Osteoblast (primary cell): Measurements from ENCODE around the gene VSIG10L2. TPM values are rescaled to one million over a fixed set of nuclear protein-coding genes. Genes with fewer than 3 reads are reported as not detected.

Experiments
- DNase-seq: peaks from one replicate; pipeline ENCODE4 v3.0.0; 2011; ENCODE audit warnings: low spot score, mixed read lengths; ENCODE audit not compliant: insufficient read length; ENCODE audit errors: missing footprints
- H2AFZ ChIP-seq: 2 replicates; pipeline ENCODE4 v1.6.0; 2011; ENCODE audit warnings: mild to moderate bottlenecking, low read length
- H3K27ac ChIP-seq: 2 replicates; pipeline ENCODE4 v1.5.1; 2011; ENCODE audit warnings: mild to moderate bottlenecking, low read depth, low read length, moderate library complexity
- H3K27me3 ChIP-seq: 2 replicates; pipeline ENCODE4 v1.6.0; 2012; ENCODE audit warnings: mild to moderate bottlenecking, control low read depth, inconsistent platforms, low read length, moderate library complexity; ENCODE audit not compliant: insufficient read depth
- H3K36me3 ChIP-seq: 2 replicates; pipeline ENCODE4 v1.5.1; 2011; ENCODE audit warnings: mild to moderate bottlenecking, low read length, control low read depth, moderate library complexity; ENCODE audit not compliant: insufficient read depth
- H3K4me1 ChIP-seq: 2 replicates; pipeline ENCODE4 v1.5.1; 2011; ENCODE audit warnings: mild to moderate bottlenecking, low read length, control low read depth, moderate library complexity; ENCODE audit not compliant: insufficient read depth
- H3K4me2 ChIP-seq: 2 replicates; pipeline ENCODE4 v1.6.0; 2011; ENCODE audit warnings: mild to moderate bottlenecking, low read length; ENCODE audit not compliant: insufficient read depth
- H3K4me3 ChIP-seq: fragments of 200-600 bp; sonication (generic); 3 replicates; pipeline ENCODE4 v1.5.1; 2012; ENCODE audit warnings: mild to moderate bottlenecking, low read length, inconsistent platforms; ENCODE audit not compliant: insufficient read depth
- H3K79me2 ChIP-seq: 2 replicates; pipeline ENCODE4 v1.6.0; 2012; ENCODE audit warnings: mild to moderate bottlenecking, low read length, control low read depth, inconsistent platforms; ENCODE audit not compliant: insufficient read depth
- H3K9me3 ChIP-seq: 2 replicates; pipeline ENCODE4 v1.5.1; 2011; ENCODE audit warnings: low read depth, low read length, control low read depth
- H4K20me1 ChIP-seq: 2 replicates; pipeline ENCODE4 v1.6.0; 2012; ENCODE audit warnings: mild to moderate bottlenecking, low read length, control low read depth; ENCODE audit not compliant: insufficient read depth
- CTCF ChIP-seq: IDR thresholded peaks from 2 replicates; pipeline ENCODE4 v1.5.1; 2011; ENCODE audit warnings: mild to moderate bottlenecking, low read depth, low read length, moderate library complexity; ENCODE audit errors: extremely low read depth
- total RNA-seq: library from RNA; depleted of rRNA; stranded (reverse); fragments of >200 nt; gene quantifications from 2 replicates; pipeline ENCODE4 v1.2.3, GENCODE V29; 2012

The VSIG10L2 gene
- total RNA-seq, 1 donor: not detected

DNA sequence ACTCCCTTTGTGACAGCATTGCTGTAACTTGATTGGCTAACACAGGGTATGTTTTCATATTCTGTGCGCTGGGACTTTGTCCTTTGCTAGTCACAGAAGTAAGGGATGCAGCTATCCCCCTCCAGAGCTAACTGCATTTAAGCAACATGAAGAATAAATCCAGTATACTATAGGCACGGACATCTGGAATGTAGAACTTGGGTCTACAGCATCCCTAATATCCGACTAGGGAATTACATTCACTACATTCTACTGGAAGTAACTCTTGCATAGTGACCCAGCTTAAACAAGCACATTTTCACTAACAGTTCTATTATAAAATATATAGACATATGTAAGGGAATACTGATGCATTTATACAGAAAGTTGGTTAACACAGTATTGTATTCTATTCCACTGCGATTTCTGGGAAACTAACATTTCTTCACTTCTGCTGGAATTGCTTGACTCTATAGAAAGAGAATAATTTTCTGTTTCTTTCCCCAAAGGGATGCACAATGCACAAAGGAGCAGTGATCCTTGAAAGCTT, 13.1 kb downstream of the VSIG10L2 start:
- no peaks in the 10 kb centered on the region for H3K4me1 ChIP-seq
- H3K27ac ChIP-seq: no peak overlapping the region
- no peaks in the 10 kb centered on the region for H3K79me2 ChIP-seq
- DNase-seq: no peak
- no peaks in the 10 kb centered on the region for H4K20me1 ChIP-seq
- no peak overlapping the region for H3K4me2 ChIP-seq
- no peak overlapping the region for H3K4me3 ChIP-seq
- H2AFZ ChIP-seq: no peak overlapping the region
- H3K9me3 ChIP-seq: no peaks in the 10 kb centered on the region
- no peak for TF ChIP-seq CTCF
- no peaks in the 10 kb centered on the region for H3K27me3 ChIP-seq
- no peaks in the 10 kb centered on the region for H3K36me3 ChIP-seq

- H3K4me3 ChIP-seq: no peak overlapping the region
- H4K20me1 ChIP-seq: no peaks in the 10 kb centered on the region
- H3K4me1 ChIP-seq: no peaks in the 10 kb centered on the region
- TF ChIP-seq CTCF: no peak
- H3K27ac ChIP-seq: no peak overlapping the region
- no peaks in the 10 kb centered on the region for H3K79me2 ChIP-seq
- no peak for DNase-seq
- H3K9me3 ChIP-seq: no peaks in the 10 kb centered on the region
- no peak overlapping the region for H3K4me2 ChIP-seq
- no peaks in the 10 kb centered on the region for H3K27me3 ChIP-seq
- H2AFZ ChIP-seq: no peak overlapping the region
- no peaks in the 10 kb centered on the region for H3K36me3 ChIP-seq
Observed at GRCh38 chr11:125959511-125959910, 13.7 kb downstream of the VSIG10L2 start.

GRCh38 chr11:125959931-125960330, 14.1 kb downstream of the VSIG10L2 start:
- H3K4me3 ChIP-seq: no peak overlapping the region
- no peaks in the 10 kb centered on the region for H3K27me3 ChIP-seq
- H3K4me2 ChIP-seq: no peak overlapping the region
- H3K4me1 ChIP-seq: no peaks in the 10 kb centered on the region
- H4K20me1 ChIP-seq: no peaks in the 10 kb centered on the region
- H3K79me2 ChIP-seq: no peaks in the 10 kb centered on the region
- H2AFZ ChIP-seq: no peak overlapping the region
- DNase-seq: no peak
- H3K27ac ChIP-seq: no peak overlapping the region
- H3K9me3 ChIP-seq: no peaks in the 10 kb centered on the region
- TF ChIP-seq CTCF: no peak
- no peaks in the 10 kb centered on the region for H3K36me3 ChIP-seq

DNA sequence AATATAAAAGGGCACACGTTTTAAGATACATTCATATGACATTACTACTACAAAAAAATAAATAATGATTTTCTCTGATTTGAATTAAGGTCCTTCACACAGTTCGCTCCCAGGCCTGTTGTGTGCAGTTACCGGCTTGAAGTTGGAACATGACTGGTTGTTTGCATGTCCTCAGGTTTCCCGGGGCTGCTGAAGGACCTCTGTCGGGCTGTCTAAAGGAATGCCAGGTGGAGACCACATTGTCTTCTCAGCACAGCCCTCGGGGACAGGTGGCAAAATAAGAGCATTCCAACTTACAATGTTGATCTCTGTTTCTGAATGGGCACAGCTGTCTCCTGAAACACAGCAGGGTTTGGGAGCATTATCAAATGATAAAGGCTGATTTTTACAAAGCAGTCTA, 14.9 kb downstream of the VSIG10L2 start:
- Histone ChIP-seq H3K4me1 (no peaks in the 10 kb centered on the region), H3K79me2 (no peaks in the 10 kb centered on the region), H3K27ac (no peak overlapping the region), H3K9me3 (no peaks in the 10 kb centered on the region), H4K20me1 (no peaks in the 10 kb centered on the region), H2AFZ (no peak overlapping the region), H3K27me3 (no peaks in the 10 kb centered on the region), H3K4me3 (no peak overlapping the region), H3K4me2 (no peak overlapping the region), H3K36me3 (no peaks in the 10 kb centered on the region)
- TF ChIP-seq CTCF: no peak
- DNase-seq: no peak
